Astrocyte (in vitro differentiated cells and primary cell): Measurements from ENCODE around the gene INSYN1.

Experiments used
- CTCF ChIP-seq: IDR thresholded peaks from 2 replicates; pipeline ENCODE4 v1.5.1; 2011; ENCODE audit warnings: low read depth, mild to moderate bottlenecking, inconsistent platforms, low read length, moderate library complexity; ENCODE audit not compliant: insufficient read depth
- EZH2 ChIP-seq: IDR thresholded peaks from 2 replicates; pipeline ENCODE4 v1.6.1; 2012; ENCODE audit warnings: mild to moderate bottlenecking, low read length, inconsistent platforms; ENCODE audit not compliant: insufficient read depth

- TF ChIP-seq CTCF (no peak), EZH2 (no peak)
Measured at GRCh38 chr15:73770050-73770449, 16.9 kb upstream of the INSYN1 start.
